ENCODE measurements around the gene UNC13D.

GRCh38 chr17:75791254-75791653 lies 53.0 kb downstream of the UNC13D start:
- TF ChIP-seq SP1 (IDR thresholded peaks at IDR 0.05; ENCODE audit: low read depth), result no peak
- no peak for TF ChIP-seq POLR2A (IDR thresholded peaks at IDR 0.05; ENCODE audit: borderline replicate concordance, extremely low read depth, insufficient read depth, insufficient read length)
- TF ChIP-seq CTCF (IDR thresholded peaks at IDR 0.05 in 2 of 3, conservative IDR thresholded peaks at IDR 0.05 in 1 of 3; ENCODE audit: borderline replicate concordance in 1 of 3, insufficient read depth in 1 of 3, low read depth in 2 of 3, low read length in 2 of 3), result no peak
- no peak for TF ChIP-seq JUND (IDR thresholded peaks at IDR 0.05)
- no peak for TF ChIP-seq POLR2AphosphoS5 (IDR thresholded peaks at IDR 0.05; ENCODE audit: low read depth, low read length)
- TF ChIP-seq SIN3A (IDR thresholded peaks at IDR 0.05; ENCODE audit: low read depth), result no peak
- no peak for TF ChIP-seq CEBPB (IDR thresholded peaks at IDR 0.05; ENCODE audit: low read depth)
- no peak for TF ChIP-seq EZH2 (IDR thresholded peaks at IDR 0.05)
